Sigmoid colon (tissue), 4 donors: Measurements from ENCODE around the gene PHAF1.

ENCODE experiments used
- EP300 ChIP-seq, 4 donors: sonication (generic); formaldehyde crosslinking; IDR thresholded peaks; one replicate each; pipeline ENCODE4 v1.6.1; 2017; ENCODE audit warnings: antibody characterized with exemption in 4 of 4
- POLR2A ChIP-seq, 2 donors: fragments of 450-650 bp; IDR thresholded peaks; one replicate each; pipeline ENCODE4 v1.6.1; 2016; ENCODE audit warnings: antibody characterized with exemption in 2 of 2, mild to moderate bottlenecking in 2 of 2, moderate library complexity in 2 of 2
- POLR2AphosphoS5 ChIP-seq, 4 donors: sonication (generic); formaldehyde crosslinking; IDR thresholded peaks; one replicate each; pipeline ENCODE4 v1.6.1; 2017; ENCODE audit warnings: antibody characterized with exemption in 4 of 4
- TF ChIP-seq, protein P1 (sequence below), 4 experiments: fragments of 450-650 bp in 3 of 4; fragments of 200-600 bp in 1 of 4; IDR thresholded peaks; one replicate each; pipeline ENCODE4 v1.5.1; 2016 to 2019; ENCODE audit warnings: antibody characterized with exemption in 4 of 4, mild to moderate bottlenecking in 3 of 4, moderate library complexity in 2 of 4

DNA sequence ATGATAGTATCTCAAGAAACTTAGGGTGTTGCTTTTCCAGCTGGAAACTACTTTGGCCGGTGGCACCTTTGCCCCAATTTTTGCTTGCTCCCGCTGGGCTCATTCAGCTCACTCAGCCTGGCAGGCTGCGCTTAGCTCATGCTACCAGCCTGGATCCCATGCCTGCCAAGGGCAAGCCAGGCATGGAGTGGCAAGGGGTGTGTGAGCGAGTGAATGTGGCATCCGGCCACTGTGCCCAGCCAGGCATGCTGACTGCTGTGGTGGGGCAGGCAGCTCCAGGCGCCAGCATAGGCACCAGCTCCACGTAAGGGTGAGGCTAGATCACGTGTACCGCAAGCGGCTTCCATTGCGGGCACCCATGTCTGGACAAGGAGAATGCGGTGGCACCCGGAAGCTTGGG is 31.6 kb downstream of the PHAF1 start:
- TF ChIP-seq, protein P1, sequence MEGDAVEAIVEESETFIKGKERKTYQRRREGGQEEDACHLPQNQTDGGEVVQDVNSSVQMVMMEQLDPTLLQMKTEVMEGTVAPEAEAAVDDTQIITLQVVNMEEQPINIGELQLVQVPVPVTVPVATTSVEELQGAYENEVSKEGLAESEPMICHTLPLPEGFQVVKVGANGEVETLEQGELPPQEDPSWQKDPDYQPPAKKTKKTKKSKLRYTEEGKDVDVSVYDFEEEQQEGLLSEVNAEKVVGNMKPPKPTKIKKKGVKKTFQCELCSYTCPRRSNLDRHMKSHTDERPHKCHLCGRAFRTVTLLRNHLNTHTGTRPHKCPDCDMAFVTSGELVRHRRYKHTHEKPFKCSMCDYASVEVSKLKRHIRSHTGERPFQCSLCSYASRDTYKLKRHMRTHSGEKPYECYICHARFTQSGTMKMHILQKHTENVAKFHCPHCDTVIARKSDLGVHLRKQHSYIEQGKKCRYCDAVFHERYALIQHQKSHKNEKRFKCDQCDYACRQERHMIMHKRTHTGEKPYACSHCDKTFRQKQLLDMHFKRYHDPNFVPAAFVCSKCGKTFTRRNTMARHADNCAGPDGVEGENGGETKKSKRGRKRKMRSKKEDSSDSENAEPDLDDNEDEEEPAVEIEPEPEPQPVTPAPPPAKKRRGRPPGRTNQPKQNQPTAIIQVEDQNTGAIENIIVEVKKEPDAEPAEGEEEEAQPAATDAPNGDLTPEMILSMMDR (IDR thresholded peaks at IDR 0.05): no peak
- TF ChIP-seq POLR2AphosphoS5 (IDR thresholded peaks at IDR 0.05): no peak
- no peak for TF ChIP-seq POLR2A (IDR thresholded peaks at IDR 0.05)
- TF ChIP-seq EP300 (IDR thresholded peaks at IDR 0.05): no peak
